ENCODE data around the gene POLD1. TPM values are rescaled to one million over a fixed set of nuclear protein-coding genes. Genes with fewer than 3 reads are reported as not detected.
"Not testable (repeated sequence)": the region's sequence is repeated elsewhere in the genome, so short reads cannot be mapped to it uniquely, and the experiment has no call there.

Gene POLD1
- total RNA-seq, 1 experiment from 2014 or later, result 81.9 TPM

DNA sequence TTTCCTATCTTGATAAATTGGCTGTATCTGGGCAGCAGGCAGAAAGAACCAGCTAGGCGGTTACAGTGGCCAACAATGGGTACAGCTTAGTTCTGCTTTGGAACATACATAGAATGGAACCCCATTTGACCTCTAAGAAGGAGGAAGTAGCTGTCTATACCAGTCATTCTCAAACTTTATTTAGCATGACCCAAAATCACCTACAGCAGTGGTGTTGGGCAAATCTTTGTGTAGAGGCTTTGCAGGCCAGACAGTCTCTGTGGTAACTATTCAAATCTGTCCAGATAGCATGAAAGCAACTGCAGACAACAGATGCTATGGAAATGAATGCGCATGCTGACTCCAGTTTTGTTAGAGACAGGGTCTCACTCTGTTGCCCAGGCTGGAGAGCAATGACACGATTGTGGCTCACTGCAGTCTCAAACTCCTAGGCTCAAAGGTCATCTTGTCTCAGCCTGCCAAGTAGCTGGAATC is 43.0 kb upstream of the POLD1 start:
- BruUV-seq (replicated peaks), result no TSS peak
- intact Hi-C loops (cut with micrococcal nuclease; ENCODE audit: unreplicated experiment), result no loop called here
- no peaks in the 10 kb centered on the region for H3K4me1 Mint-ChIP-seq (ENCODE audit: low read depth, unreplicated experiment)
- H3K4me3 Mint-ChIP-seq (ENCODE audit: low read depth, unreplicated experiment), result no peak overlapping the region
- CTCF ChIA-PET, result interaction anchor here (1.1 kb wide), 1 partner anchor 8 kb away, joined by 3 read pairs; no protein-coding TSS in a partner anchor
- H3K27me3 Mint-ChIP-seq (ENCODE audit: unreplicated experiment), result peaks cover 10% of the 10 kb centered on the region
- H3K9me3 Mint-ChIP-seq (ENCODE audit: low read depth, unreplicated experiment), result peaks cover 5% of the 10 kb centered on the region
- TF ChIP-seq, protein P1, sequence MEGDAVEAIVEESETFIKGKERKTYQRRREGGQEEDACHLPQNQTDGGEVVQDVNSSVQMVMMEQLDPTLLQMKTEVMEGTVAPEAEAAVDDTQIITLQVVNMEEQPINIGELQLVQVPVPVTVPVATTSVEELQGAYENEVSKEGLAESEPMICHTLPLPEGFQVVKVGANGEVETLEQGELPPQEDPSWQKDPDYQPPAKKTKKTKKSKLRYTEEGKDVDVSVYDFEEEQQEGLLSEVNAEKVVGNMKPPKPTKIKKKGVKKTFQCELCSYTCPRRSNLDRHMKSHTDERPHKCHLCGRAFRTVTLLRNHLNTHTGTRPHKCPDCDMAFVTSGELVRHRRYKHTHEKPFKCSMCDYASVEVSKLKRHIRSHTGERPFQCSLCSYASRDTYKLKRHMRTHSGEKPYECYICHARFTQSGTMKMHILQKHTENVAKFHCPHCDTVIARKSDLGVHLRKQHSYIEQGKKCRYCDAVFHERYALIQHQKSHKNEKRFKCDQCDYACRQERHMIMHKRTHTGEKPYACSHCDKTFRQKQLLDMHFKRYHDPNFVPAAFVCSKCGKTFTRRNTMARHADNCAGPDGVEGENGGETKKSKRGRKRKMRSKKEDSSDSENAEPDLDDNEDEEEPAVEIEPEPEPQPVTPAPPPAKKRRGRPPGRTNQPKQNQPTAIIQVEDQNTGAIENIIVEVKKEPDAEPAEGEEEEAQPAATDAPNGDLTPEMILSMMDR (IDR thresholded peaks at IDR 0.05; ENCODE audit: unreplicated experiment), result no peak
- no peak overlapping the region for H3K27ac Mint-ChIP-seq (ENCODE audit: unreplicated experiment)
- DNase-seq, result no peak
- H3K36me3 Mint-ChIP-seq (ENCODE audit: insufficient read depth, unreplicated experiment), result peaks cover 4% of the 10 kb centered on the region

DNA sequence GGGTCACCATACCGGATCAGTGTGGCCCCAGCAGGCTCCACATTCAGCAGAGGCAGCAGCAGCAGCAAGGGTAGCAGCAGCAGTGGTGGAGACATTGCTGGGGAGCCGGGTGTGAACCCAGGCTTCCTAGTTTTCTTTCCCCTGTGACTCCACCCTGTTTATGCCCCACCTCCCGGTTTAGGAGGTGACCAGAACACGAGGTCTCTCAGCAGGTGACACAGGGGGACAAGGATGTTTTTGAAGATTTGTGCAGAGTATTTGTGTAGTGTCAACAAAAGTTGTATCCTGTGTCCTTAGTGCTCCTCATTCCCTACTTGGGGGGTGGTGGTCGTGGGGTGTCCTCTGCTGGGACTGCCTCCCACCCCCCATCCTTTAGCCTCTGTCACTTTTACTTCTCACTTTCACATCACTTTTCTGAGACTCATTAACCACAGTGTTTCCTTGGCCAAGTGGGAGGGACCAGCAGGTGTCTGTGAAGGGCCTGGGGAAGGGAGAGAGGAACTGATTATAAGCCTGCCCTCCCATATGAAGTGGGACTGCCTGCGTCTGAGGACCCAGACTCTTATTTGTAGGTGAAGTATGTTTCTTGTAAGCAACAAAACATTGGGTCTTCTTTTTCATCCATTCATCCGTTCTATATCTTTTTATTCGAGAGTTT is 39.4 kb upstream of the POLD1 start:
- Mint-ChIP-seq H3K36me3 (ENCODE audit: insufficient read depth, unreplicated experiment) (no peaks in the 10 kb centered on the region), H3K27ac (ENCODE audit: unreplicated experiment) (no peak overlapping the region), H3K4me1 (ENCODE audit: low read depth, unreplicated experiment) (peaks cover 10% of the 10 kb centered on the region), H3K9me3 (ENCODE audit: low read depth, unreplicated experiment) (peaks cover 5% of the 10 kb centered on the region), H3K4me3 (ENCODE audit: low read depth, unreplicated experiment) (no peak overlapping the region), H3K27me3 (ENCODE audit: unreplicated experiment) (no peaks in the 10 kb centered on the region)
- no peak for DNase-seq
- intact Hi-C loops (cut with micrococcal nuclease; ENCODE audit: unreplicated experiment), result no loop called here
- BruUV-seq (replicated peaks), result no TSS peak
- TF ChIP-seq, protein P1 (IDR thresholded peaks at IDR 0.05; ENCODE audit: unreplicated experiment), result no peak
- CTCF ChIA-PET, result interaction anchor here (0.6 kb wide), 1 partner anchor 110 kb away, joined by 3 read pairs; no protein-coding TSS in a partner anchor

- peaks cover 10% of the 10 kb centered on the region for H3K4me1 Mint-ChIP-seq (ENCODE audit: low read depth, unreplicated experiment)
- H3K27me3 Mint-ChIP-seq (ENCODE audit: unreplicated experiment); BruUV-seq (replicated peaks); H3K9me3 Mint-ChIP-seq (ENCODE audit: low read depth, unreplicated experiment); H3K4me3 Mint-ChIP-seq (ENCODE audit: low read depth, unreplicated experiment); DNase-seq; H3K36me3 Mint-ChIP-seq (ENCODE audit: insufficient read depth, unreplicated experiment); H3K27ac Mint-ChIP-seq (ENCODE audit: unreplicated experiment); intact Hi-C loops (cut with micrococcal nuclease; ENCODE audit: unreplicated experiment): not testable (repeated sequence)
- CTCF ChIA-PET, result interaction anchor here (0.7 kb wide), 1 partner anchor 874 kb away, joined by 3 read pairs; no protein-coding TSS in a partner anchor
Observed at GRCh38 chr19:50347089-50347581, 37.0 kb upstream of the POLD1 start.

DNA sequence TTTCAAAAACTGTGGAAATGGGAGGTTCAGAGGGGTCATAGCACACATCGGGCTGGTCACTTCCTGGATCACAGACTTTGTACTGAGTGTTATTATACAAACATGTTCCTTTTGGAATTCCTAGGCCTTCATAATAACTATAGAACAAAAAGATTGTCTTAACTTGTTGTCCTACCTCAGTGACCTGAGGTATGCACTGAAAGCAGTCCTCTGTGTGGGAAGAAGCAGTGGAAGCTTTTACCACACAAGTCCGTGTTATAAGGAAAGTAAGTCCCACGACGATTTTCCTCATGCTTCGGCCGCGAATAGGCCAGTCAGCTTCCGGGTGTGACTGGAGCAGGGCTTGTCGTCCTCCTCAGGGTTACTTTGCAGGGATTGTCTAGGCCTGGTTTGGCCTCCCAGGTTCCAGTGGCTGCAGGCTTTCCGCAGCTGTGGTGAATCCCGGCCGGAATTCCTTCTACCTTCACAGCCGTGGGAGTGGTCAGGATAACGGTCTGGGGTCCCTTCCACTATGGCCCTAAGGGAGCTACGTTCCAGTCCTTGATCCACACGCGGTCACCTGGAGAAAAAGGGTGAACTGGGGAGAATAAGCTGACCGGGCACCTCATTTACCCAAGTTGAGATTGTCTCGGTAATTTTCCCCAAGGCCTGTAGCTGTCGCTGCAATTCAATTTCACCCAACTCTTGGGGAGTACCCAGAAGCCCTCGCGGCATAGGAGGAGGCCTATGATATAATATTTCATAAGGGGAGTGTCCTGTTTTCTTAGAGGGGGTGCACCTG is 34.7 kb upstream of the POLD1 start:
- intact Hi-C loops (cut with micrococcal nuclease; ENCODE audit: unreplicated experiment), result no loop called here
- Mint-ChIP-seq H3K36me3 (ENCODE audit: insufficient read depth, unreplicated experiment) (no peaks in the 10 kb centered on the region), H3K4me3 (ENCODE audit: low read depth, unreplicated experiment) (no peak overlapping the region), H3K27me3 (ENCODE audit: unreplicated experiment) (no peaks in the 10 kb centered on the region), H3K27ac (ENCODE audit: unreplicated experiment) (no peak overlapping the region), H3K4me1 (ENCODE audit: low read depth, unreplicated experiment) (peaks cover 10% of the 10 kb centered on the region), H3K9me3 (ENCODE audit: low read depth, unreplicated experiment) (peaks cover 5% of the 10 kb centered on the region)
- BruUV-seq (replicated peaks), result no TSS peak
- no peak for DNase-seq
- CTCF ChIA-PET, result interaction anchor here (1.4 kb wide), 1 partner anchor 9 kb away, joined by 3 read pairs; no protein-coding TSS in a partner anchor
- TF ChIP-seq, protein P1 (IDR thresholded peaks at IDR 0.05; ENCODE audit: unreplicated experiment), result no peak

All from Calu3 (cell line).